ENCODE results near the gene RBFOX1. TPM values are rescaled to one million over a fixed set of nuclear protein-coding genes. Genes with fewer than 3 reads are reported as not detected.

The RBFOX1 gene
- total RNA-seq, 1 donor from 2014 or later: 0.84 TPM

- Histone ChIP-seq H3K27ac (ENCODE audit: low read depth, low read length) (no peak overlapping the region), H3K4me1 (ENCODE audit: insufficient read depth, low read length) (no peaks in the 10 kb centered on the region), H3K36me3 (ENCODE audit: insufficient read depth, low read length) (no peaks in the 10 kb centered on the region), H3K9me3 (ENCODE audit: insufficient read depth, low read depth, low read length) (peaks cover 7% of the 10 kb centered on the region), H3K4me3 (ENCODE audit: insufficient read depth, low read depth, low read length) (no peak overlapping the region), H3K27me3 (ENCODE audit: insufficient read depth, low read length) (no peaks in the 10 kb centered on the region), H3K9ac (ENCODE audit: low read length) (no peak overlapping the region), H3K79me2 (ENCODE audit: insufficient read depth, low read length) (no peaks in the 10 kb centered on the region), H4K20me1 (ENCODE audit: insufficient read depth, low read length) (no peaks in the 10 kb centered on the region), H3K4me2 (ENCODE audit: low read length) (no peak overlapping the region), H2AFZ (ENCODE audit: low read depth, low read length) (no peak overlapping the region)
- Mint-ChIP-seq H3K27me3 (ENCODE audit: low read depth, unreplicated experiment) (peaks cover 18% of the 10 kb centered on the region), H3K36me3 (ENCODE audit: low read depth, unreplicated experiment) (no peaks in the 10 kb centered on the region), H3K27ac (ENCODE audit: unreplicated experiment) (no peak overlapping the region), H3K4me1 (ENCODE audit: low read depth, unreplicated experiment) (peaks cover 6% of the 10 kb centered on the region), H3K4me3 (ENCODE audit: unreplicated experiment) (no peak overlapping the region), H3K9me3 (ENCODE audit: unreplicated experiment) (peaks cover 9% of the 10 kb centered on the region)
- FAIRE-seq (no peak), DNase-seq (ENCODE audit: low read depth) (no peak)
- TF ChIP-seq EZH2 (IDR thresholded peaks at IDR 0.05; ENCODE audit: insufficient read depth, low read length) (no peak), CTCF (IDR thresholded peaks at IDR 0.05; ENCODE audit: insufficient read depth, low read depth, low read length) (no peak)
Measured at GRCh38 chr16:7339700-7340099, 7.1 kb downstream of the RBFOX1 start.

- H3K27me3 Mint-ChIP-seq (ENCODE audit: low read depth, unreplicated experiment): peaks cover 18% of the 10 kb centered on the region
- H3K9me3 Mint-ChIP-seq (ENCODE audit: unreplicated experiment): peaks cover 10% of the 10 kb centered on the region
- no peaks in the 10 kb centered on the region for H3K36me3 Mint-ChIP-seq (ENCODE audit: low read depth, unreplicated experiment)
- H3K4me1 Mint-ChIP-seq (ENCODE audit: low read depth, unreplicated experiment): no peaks in the 10 kb centered on the region
- TF ChIP-seq CTCF (IDR thresholded peaks at IDR 0.05; ENCODE audit: insufficient read depth, low read depth, low read length) (no peak), EZH2 (IDR thresholded peaks at IDR 0.05; ENCODE audit: insufficient read depth, low read length) (no peak)
- no peaks in the 10 kb centered on the region for H3K36me3 ChIP-seq (ENCODE audit: insufficient read depth, low read length)
- no peak overlapping the region for H3K27ac Mint-ChIP-seq (ENCODE audit: unreplicated experiment)
- H4K20me1 ChIP-seq (ENCODE audit: insufficient read depth, low read length): no peaks in the 10 kb centered on the region
- peaks cover 7% of the 10 kb centered on the region for H3K9me3 ChIP-seq (ENCODE audit: insufficient read depth, low read depth, low read length)
- no peak overlapping the region for H3K4me3 Mint-ChIP-seq (ENCODE audit: unreplicated experiment)
- no peak overlapping the region for H3K4me2 ChIP-seq (ENCODE audit: low read length)
- no peak overlapping the region for H3K9ac ChIP-seq (ENCODE audit: low read length)
- DNase-seq (ENCODE audit: low read depth) (no peak), FAIRE-seq (no peak)
- no peak overlapping the region for H3K27ac ChIP-seq (ENCODE audit: low read depth, low read length)
- H3K27me3 ChIP-seq (ENCODE audit: insufficient read depth, low read length): no peaks in the 10 kb centered on the region
- H3K79me2 ChIP-seq (ENCODE audit: insufficient read depth, low read length): no peaks in the 10 kb centered on the region
- H2AFZ ChIP-seq (ENCODE audit: low read depth, low read length): no peak overlapping the region
- H3K4me3 ChIP-seq (ENCODE audit: insufficient read depth, low read depth, low read length): no peak overlapping the region
- H3K4me1 ChIP-seq (ENCODE audit: insufficient read depth, low read length): no peaks in the 10 kb centered on the region
Measured at GRCh38 chr16:7340938-7341337, 8.3 kb downstream of the RBFOX1 start.

GRCh38 chr16:7342598-7342997 is 10.0 kb downstream of the RBFOX1 start:
- Histone ChIP-seq H3K9me3 (ENCODE audit: insufficient read depth, low read depth, low read length) (peaks cover 7% of the 10 kb centered on the region), H3K4me3 (ENCODE audit: insufficient read depth, low read depth, low read length) (no peak overlapping the region), H3K4me2 (ENCODE audit: low read length) (no peak overlapping the region), H3K27me3 (ENCODE audit: insufficient read depth, low read length) (no peaks in the 10 kb centered on the region), H3K27ac (ENCODE audit: low read depth, low read length) (no peak overlapping the region), H4K20me1 (ENCODE audit: insufficient read depth, low read length) (no peaks in the 10 kb centered on the region), H3K9ac (ENCODE audit: low read length) (no peak overlapping the region), H3K36me3 (ENCODE audit: insufficient read depth, low read length) (no peaks in the 10 kb centered on the region), H2AFZ (ENCODE audit: low read depth, low read length) (no peak overlapping the region), H3K79me2 (ENCODE audit: insufficient read depth, low read length) (no peaks in the 10 kb centered on the region), H3K4me1 (ENCODE audit: insufficient read depth, low read length) (no peaks in the 10 kb centered on the region)
- Mint-ChIP-seq H3K27ac (ENCODE audit: unreplicated experiment) (no peak overlapping the region), H3K4me1 (ENCODE audit: low read depth, unreplicated experiment) (no peaks in the 10 kb centered on the region), H3K36me3 (ENCODE audit: low read depth, unreplicated experiment) (no peaks in the 10 kb centered on the region), H3K9me3 (ENCODE audit: unreplicated experiment) (peaks cover 10% of the 10 kb centered on the region), H3K4me3 (ENCODE audit: unreplicated experiment) (no peak overlapping the region), H3K27me3 (ENCODE audit: low read depth, unreplicated experiment) (peaks cover 18% of the 10 kb centered on the region)
- FAIRE-seq (no peak), DNase-seq (ENCODE audit: low read depth) (no peak)
- TF ChIP-seq EZH2 (IDR thresholded peaks at IDR 0.05; ENCODE audit: insufficient read depth, low read length) (no peak), CTCF (IDR thresholded peaks at IDR 0.05; ENCODE audit: insufficient read depth, low read depth, low read length) (no peak)
